GM23338 (cell line): Measurements from ENCODE around the gene SHISA9. TPM values are rescaled to one million over a fixed set of nuclear protein-coding genes. Genes with fewer than 3 reads are reported as not detected.
A peak's percentile ranks its signal among the peaks of the same experiment; 100 is the strongest.

ENCODE experiments used
- ATAC-seq: fragments of 200-7000 bp; cut with Tn5 transposase; 3 replicates; pipeline ENCODE4 v1.9.1; 2020
- DNase-seq: peaks from one replicate; pipeline ENCODE4 v3.0.0-alpha.2; 2015; ENCODE audit warnings: low spot score
- H2AFZ ChIP-seq: fragments of 200-600 bp; sonication (generic); 2 replicates; pipeline ENCODE4 v1.8.0; 2016; ENCODE audit warnings: antibody characterized with exemption, mild to moderate bottlenecking, moderate library complexity
- H3F3A ChIP-seq: fragments of 200-600 bp; sonication (generic); replicated peaks from 2 replicates; pipeline ENCODE4 v1.8.0; 2017; ENCODE audit warnings: antibody characterized with exemption, mixed run types, low read depth
- H3K27ac ChIP-seq: fragments of 200-600 bp; sonication (generic); 2 replicates; pipeline ENCODE4 v1.6.1; 2016; ENCODE audit warnings: low read depth
- H3K27me3 ChIP-seq: fragments of 200-600 bp; sonication (generic); 2 replicates; pipeline ENCODE4 v1.8.0; 2016; ENCODE audit warnings: mild to moderate bottlenecking, mixed run types, moderate library complexity; ENCODE audit not compliant: insufficient read depth
- H3K36me3 ChIP-seq: fragments of 200-600 bp; sonication (generic); 2 replicates; pipeline ENCODE4 v1.8.0; 2016; ENCODE audit warnings: mild to moderate bottlenecking; ENCODE audit not compliant: insufficient read depth
- H3K4me1 ChIP-seq: fragments of 200-600 bp; sonication (generic); 2 replicates; pipeline ENCODE4 v1.8.0; 2016; ENCODE audit warnings: mild to moderate bottlenecking, moderate library complexity; ENCODE audit not compliant: insufficient read depth
- H3K4me2 ChIP-seq: fragments of 200-600 bp; sonication (generic); 2 replicates; pipeline ENCODE4 v1.7.1; 2017; ENCODE audit warnings: mixed run types
- H3K4me3 ChIP-seq: fragments of 200-600 bp; sonication (generic); 2 replicates; pipeline ENCODE4 v1.6.1; 2016; ENCODE audit warnings: mixed run types
- H3K79me2 ChIP-seq: fragments of 200-600 bp; sonication (generic); replicated peaks from 2 replicates; pipeline ENCODE4 v1.8.0; 2017; ENCODE audit warnings: mild to moderate bottlenecking; ENCODE audit not compliant: insufficient read depth
- H3K9me2 ChIP-seq: fragments of 200-600 bp; sonication (generic); 2 replicates; pipeline ENCODE4 v1.8.0; 2017; ENCODE audit not compliant: insufficient read depth
- H4K20me1 ChIP-seq: fragments of 200-600 bp; sonication (generic); replicated peaks from 2 replicates; pipeline ENCODE4 v1.8.0; 2017; ENCODE audit warnings: mild to moderate bottlenecking; ENCODE audit not compliant: insufficient read depth
- H3K27ac Mint-ChIP-seq: 2 replicates; pipeline ENCODE4 v1.8.0; 2020; ENCODE audit warnings: inconsistent platforms, mild to moderate bottlenecking, moderate library complexity, mixed read lengths
- H3K27me3 Mint-ChIP-seq: 3 replicates; pipeline ENCODE4 v1.8.0; 2022; ENCODE audit warnings: low read depth, mild to moderate bottlenecking, moderate library complexity, mixed read lengths, inconsistent platforms; ENCODE audit not compliant: insufficient read depth, poor library complexity
- H3K36me3 Mint-ChIP-seq: 3 replicates; pipeline ENCODE4 v1.8.0; 2021; ENCODE audit warnings: low read depth, mild to moderate bottlenecking, inconsistent platforms, moderate library complexity, mixed read lengths
- H3K4me1 Mint-ChIP-seq: 3 replicates; pipeline ENCODE4 v1.8.0; 2020; ENCODE audit warnings: mild to moderate bottlenecking, inconsistent platforms, mixed read lengths
- H3K4me3 Mint-ChIP-seq: 3 replicates; pipeline ENCODE4 v1.8.0; 2021; ENCODE audit warnings: moderate library complexity, mild to moderate bottlenecking, inconsistent platforms, mixed read lengths
- H3K9me3 Mint-ChIP-seq: 3 replicates; pipeline ENCODE4 v1.8.0; 2020; ENCODE audit warnings: moderate library complexity, mild to moderate bottlenecking, inconsistent platforms, mixed read lengths
- CREB1 ChIP-seq: fragments of 250-450 bp; sonication (Bioruptor Pico); IDR thresholded peaks from 2 replicates; pipeline ENCODE4 v1.5.0; 2020; ENCODE audit warnings: low read depth, mild to moderate bottlenecking, moderate library complexity
- EZH2 ChIP-seq: fragments of 200-600 bp; sonication (generic); IDR thresholded peaks from one replicate; pipeline ENCODE4 v1.8.0; 2017; ENCODE audit warnings: antibody characterized with exemption, mild to moderate bottlenecking, low read depth; ENCODE audit not compliant: unreplicated experiment
- EZH2phosphoT487 ChIP-seq: fragments of 200-600 bp; sonication (generic); IDR thresholded peaks from one replicate; pipeline ENCODE4 v1.8.1; 2018; ENCODE audit warnings: antibody characterized with exemption; ENCODE audit not compliant: unreplicated experiment
- JUNB ChIP-seq: IDR thresholded peaks from one replicate; pipeline ENCODE4 v1.6.1; 2016; ENCODE audit warnings: antibody characterized with exemption; ENCODE audit not compliant: unreplicated experiment
- NANOG ChIP-seq: IDR thresholded peaks from 2 replicates; pipeline ENCODE4 v1.6.1; 2016; ENCODE audit warnings: antibody characterized with exemption, borderline replicate concordance
- POLR2AphosphoS5 ChIP-seq: IDR thresholded peaks from 2 replicates; pipeline ENCODE4 v1.6.1; 2016; ENCODE audit warnings: antibody characterized with exemption, low read depth
- STAT1 ChIP-seq: IDR thresholded peaks from one replicate; pipeline ENCODE4 v1.6.1; 2016; ENCODE audit warnings: antibody characterized with exemption; ENCODE audit not compliant: unreplicated experiment
- ZNF114 ChIP-seq: fragments of 250-450 bp; sonication (Bioruptor Pico); IDR thresholded peaks from 2 replicates; pipeline ENCODE4 v1.5.0; 2020; ENCODE audit warnings: mild to moderate bottlenecking, moderate library complexity
- ZNF331 ChIP-seq: fragments of 250-450 bp; sonication (Bioruptor Pico); IDR thresholded peaks from 2 replicates; pipeline ENCODE4 v1.5.0; 2020; ENCODE audit warnings: low read depth, mild to moderate bottlenecking, moderate library complexity
- polyA plus RNA-seq: library from polyadenylated mRNA; unstranded; fragments of >200 nt; fragmentation: Nextera tagmentation; extraction: Ambion mirVana; gene quantifications from 2 replicates; pipeline ENCODE4 v1.2.1, GENCODE V29; 2016
- total RNA-seq: library from RNA; depleted of rRNA; stranded (reverse); fragments of >200 nt; shearing (Covaris generic); gene quantifications from 2 replicates; pipeline ENCODE4 v1.2.3, GENCODE V29; 2014
- TF ChIP-seq, protein P1 (sequence below): IDR thresholded peaks from 2 replicates; pipeline ENCODE4 v1.6.1; 2016; ENCODE audit warnings: antibody characterized with exemption
- TF ChIP-seq, protein P2 (sequence below): fragments of 250-450 bp; sonication (Bioruptor Pico); IDR thresholded peaks from 2 replicates; pipeline ENCODE4 v1.5.0; 2020; ENCODE audit warnings: mild to moderate bottlenecking, moderate library complexity
- TF ChIP-seq, protein P3 (sequence below), 2 experiments: fragments of 200-600 bp in 1 of 2; sonication (generic) in 1 of 2; conservative IDR thresholded peaks; 2 replicates each; pipeline versions ENCODE4 v1.5.1 to v1.6.1; 2016 to 2017; ENCODE audit warnings: antibody characterized with exemption in 2 of 2, low read depth in 2 of 2, mild to moderate bottlenecking in 2 of 2, moderate library complexity in 1 of 2
- TF ChIP-seq, protein P4 (sequence below): IDR thresholded peaks from one replicate; pipeline ENCODE4 v1.6.1; 2018; ENCODE audit warnings: antibody characterized with exemption; ENCODE audit not compliant: unreplicated experiment

The SHISA9 gene
- total and polyA plus RNA-seq, 2 experiments from 2014 or later = 10.4 to 45.6 TPM

DNA sequence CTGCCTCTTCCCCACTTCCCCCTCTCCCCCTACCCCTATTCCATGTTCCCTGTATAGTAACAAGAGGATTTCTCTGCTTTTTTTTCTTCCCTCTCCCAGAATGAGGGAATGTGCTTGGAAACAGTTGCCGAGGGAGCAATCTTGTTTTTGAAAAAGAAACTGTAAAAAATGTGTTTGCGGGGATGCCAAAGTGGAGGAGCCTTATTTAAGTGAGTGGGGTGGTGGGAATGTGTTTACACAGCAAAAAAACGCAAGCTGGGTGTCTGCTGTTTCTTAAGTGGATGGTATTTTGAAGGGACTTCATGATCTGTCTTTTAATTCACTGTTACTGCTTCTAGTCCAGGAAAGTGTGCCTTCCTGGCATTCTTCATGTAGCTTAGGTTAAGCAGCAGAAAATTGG lies 254.4 kb downstream of the SHISA9 start:
- ATAC-seq (no peak), DNase-seq (no peak)
- Histone ChIP-seq H3F3A (no peaks in the 10 kb centered on the region), H3K79me2 (peaks cover 50% of the 10 kb centered on the region), H2AFZ (no peak overlapping the region), H3K4me3 (peak overlapping the region; percentile 15; the same call in 1 of the 2 replicates), H3K9me2 (no peaks in the 10 kb centered on the region), H3K4me2 (peak overlapping the region; percentile 44), H3K27ac (peak overlapping the region; percentile 76), H4K20me1 (no peaks in the 10 kb centered on the region), H3K36me3 (no peaks in the 10 kb centered on the region), H3K4me1 (peaks cover 54% of the 10 kb centered on the region), H3K27me3 (no peaks in the 10 kb centered on the region)
- no peaks in the 10 kb centered on the region for H3K9me3 Mint-ChIP-seq
- H3K27me3 Mint-ChIP-seq = peaks cover 2% of the 10 kb centered on the region
- peak overlapping the region; percentile 28 for H3K27ac Mint-ChIP-seq
- TF ChIP-seq, protein P1, sequence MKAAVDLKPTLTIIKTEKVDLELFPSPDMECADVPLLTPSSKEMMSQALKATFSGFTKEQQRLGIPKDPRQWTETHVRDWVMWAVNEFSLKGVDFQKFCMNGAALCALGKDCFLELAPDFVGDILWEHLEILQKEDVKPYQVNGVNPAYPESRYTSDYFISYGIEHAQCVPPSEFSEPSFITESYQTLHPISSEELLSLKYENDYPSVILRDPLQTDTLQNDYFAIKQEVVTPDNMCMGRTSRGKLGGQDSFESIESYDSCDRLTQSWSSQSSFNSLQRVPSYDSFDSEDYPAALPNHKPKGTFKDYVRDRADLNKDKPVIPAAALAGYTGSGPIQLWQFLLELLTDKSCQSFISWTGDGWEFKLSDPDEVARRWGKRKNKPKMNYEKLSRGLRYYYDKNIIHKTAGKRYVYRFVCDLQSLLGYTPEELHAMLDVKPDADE = no peak
- TF ChIP-seq CREB1 (no peak), NANOG (no peak), JUNB (no peak), ZNF331 (CRISPR knock-in tag) (no peak), ZNF114 (CRISPR knock-in tag) (no peak), STAT1 (no peak), EZH2 (no peak), EZH2phosphoT487 (no peak), POLR2AphosphoS5 (no peak)
- TF ChIP-seq, protein P2, sequence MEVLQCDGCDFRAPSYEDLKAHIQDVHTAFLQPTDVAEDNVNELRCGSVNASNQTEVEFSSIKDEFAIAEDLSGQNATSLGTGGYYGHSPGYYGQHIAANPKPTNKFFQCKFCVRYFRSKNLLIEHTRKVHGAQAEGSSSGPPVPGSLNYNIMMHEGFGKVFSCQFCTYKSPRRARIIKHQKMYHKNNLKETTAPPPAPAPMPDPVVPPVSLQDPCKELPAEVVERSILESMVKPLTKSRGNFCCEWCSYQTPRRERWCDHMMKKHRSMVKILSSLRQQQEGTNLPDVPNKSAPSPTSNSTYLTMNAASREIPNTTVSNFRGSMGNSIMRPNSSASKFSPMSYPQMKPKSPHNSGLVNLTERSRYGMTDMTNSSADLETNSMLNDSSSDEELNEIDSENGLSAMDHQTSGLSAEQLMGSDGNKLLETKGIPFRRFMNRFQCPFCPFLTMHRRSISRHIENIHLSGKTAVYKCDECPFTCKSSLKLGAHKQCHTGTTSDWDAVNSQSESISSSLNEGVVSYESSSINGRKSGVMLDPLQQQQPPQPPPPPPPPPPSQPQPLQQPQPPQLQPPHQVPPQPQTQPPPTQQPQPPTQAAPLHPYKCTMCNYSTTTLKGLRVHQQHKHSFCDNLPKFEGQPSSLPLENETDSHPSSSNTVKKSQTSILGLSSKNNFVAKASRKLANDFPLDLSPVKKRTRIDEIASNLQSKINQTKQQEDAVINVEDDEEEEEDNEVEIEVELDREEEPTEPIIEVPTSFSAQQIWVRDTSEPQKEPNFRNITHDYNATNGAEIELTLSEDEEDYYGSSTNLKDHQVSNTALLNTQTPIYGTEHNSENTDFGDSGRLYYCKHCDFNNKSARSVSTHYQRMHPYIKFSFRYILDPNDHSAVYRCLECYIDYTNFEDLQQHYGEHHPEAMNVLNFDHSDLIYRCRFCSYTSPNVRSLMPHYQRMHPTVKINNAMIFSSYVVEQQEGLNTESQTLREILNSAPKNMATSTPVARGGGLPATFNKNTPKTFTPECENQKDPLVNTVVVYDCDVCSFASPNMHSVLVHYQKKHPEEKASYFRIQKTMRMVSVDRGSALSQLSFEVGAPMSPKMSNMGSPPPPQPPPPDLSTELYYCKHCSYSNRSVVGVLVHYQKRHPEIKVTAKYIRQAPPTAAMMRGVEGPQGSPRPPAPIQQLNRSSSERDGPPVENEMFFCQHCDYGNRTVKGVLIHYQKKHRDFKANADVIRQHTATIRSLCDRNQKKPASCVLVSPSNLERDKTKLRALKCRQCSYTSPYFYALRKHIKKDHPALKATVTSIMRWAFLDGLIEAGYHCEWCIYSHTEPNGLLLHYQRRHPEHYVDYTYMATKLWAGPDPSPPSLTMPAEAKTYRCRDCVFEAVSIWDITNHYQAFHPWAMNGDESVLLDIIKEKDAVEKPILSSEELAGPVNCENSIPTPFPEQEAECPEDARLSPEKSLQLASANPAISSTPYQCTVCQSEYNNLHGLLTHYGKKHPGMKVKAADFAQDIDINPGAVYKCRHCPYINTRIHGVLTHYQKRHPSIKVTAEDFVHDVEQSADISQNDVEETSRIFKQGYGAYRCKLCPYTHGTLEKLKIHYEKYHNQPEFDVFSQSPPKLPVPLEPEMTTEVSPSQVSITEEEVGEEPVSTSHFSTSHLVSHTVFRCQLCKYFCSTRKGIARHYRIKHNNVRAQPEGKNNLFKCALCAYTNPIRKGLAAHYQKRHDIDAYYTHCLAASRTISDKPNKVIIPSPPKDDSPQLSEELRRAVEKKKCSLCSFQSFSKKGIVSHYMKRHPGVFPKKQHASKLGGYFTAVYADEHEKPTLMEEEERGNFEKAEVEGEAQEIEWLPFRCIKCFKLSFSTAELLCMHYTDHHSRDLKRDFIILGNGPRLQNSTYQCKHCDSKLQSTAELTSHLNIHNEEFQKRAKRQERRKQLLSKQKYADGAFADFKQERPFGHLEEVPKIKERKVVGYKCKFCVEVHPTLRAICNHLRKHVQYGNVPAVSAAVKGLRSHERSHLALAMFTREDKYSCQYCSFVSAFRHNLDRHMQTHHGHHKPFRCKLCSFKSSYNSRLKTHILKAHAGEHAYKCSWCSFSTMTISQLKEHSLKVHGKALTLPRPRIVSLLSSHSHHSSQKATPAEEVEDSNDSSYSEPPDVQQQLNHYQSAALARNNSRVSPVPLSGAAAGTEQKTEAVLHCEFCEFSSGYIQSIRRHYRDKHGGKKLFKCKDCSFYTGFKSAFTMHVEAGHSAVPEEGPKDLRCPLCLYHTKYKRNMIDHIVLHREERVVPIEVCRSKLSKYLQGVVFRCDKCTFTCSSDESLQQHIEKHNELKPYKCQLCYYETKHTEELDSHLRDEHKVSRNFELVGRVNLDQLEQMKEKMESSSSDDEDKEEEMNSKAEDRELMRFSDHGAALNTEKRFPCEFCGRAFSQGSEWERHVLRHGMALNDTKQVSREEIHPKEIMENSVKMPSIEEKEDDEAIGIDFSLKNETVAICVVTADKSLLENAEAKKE = no peak
- TF ChIP-seq, protein P3, sequence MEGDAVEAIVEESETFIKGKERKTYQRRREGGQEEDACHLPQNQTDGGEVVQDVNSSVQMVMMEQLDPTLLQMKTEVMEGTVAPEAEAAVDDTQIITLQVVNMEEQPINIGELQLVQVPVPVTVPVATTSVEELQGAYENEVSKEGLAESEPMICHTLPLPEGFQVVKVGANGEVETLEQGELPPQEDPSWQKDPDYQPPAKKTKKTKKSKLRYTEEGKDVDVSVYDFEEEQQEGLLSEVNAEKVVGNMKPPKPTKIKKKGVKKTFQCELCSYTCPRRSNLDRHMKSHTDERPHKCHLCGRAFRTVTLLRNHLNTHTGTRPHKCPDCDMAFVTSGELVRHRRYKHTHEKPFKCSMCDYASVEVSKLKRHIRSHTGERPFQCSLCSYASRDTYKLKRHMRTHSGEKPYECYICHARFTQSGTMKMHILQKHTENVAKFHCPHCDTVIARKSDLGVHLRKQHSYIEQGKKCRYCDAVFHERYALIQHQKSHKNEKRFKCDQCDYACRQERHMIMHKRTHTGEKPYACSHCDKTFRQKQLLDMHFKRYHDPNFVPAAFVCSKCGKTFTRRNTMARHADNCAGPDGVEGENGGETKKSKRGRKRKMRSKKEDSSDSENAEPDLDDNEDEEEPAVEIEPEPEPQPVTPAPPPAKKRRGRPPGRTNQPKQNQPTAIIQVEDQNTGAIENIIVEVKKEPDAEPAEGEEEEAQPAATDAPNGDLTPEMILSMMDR (conservative IDR thresholded peaks at IDR 0.05; ENCODE audit: low read depth in 2 of 2) = no peak
- TF ChIP-seq, protein P4, sequence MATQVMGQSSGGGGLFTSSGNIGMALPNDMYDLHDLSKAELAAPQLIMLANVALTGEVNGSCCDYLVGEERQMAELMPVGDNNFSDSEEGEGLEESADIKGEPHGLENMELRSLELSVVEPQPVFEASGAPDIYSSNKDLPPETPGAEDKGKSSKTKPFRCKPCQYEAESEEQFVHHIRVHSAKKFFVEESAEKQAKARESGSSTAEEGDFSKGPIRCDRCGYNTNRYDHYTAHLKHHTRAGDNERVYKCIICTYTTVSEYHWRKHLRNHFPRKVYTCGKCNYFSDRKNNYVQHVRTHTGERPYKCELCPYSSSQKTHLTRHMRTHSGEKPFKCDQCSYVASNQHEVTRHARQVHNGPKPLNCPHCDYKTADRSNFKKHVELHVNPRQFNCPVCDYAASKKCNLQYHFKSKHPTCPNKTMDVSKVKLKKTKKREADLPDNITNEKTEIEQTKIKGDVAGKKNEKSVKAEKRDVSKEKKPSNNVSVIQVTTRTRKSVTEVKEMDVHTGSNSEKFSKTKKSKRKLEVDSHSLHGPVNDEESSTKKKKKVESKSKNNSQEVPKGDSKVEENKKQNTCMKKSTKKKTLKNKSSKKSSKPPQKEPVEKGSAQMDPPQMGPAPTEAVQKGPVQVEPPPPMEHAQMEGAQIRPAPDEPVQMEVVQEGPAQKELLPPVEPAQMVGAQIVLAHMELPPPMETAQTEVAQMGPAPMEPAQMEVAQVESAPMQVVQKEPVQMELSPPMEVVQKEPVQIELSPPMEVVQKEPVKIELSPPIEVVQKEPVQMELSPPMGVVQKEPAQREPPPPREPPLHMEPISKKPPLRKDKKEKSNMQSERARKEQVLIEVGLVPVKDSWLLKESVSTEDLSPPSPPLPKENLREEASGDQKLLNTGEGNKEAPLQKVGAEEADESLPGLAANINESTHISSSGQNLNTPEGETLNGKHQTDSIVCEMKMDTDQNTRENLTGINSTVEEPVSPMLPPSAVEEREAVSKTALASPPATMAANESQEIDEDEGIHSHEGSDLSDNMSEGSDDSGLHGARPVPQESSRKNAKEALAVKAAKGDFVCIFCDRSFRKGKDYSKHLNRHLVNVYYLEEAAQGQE = no peak
- H3K4me1 Mint-ChIP-seq = peaks cover 55% of the 10 kb centered on the region
- no peaks in the 10 kb centered on the region for H3K36me3 Mint-ChIP-seq
- H3K4me3 Mint-ChIP-seq = no peak overlapping the region
